GM19023 (cell line): Measurements from ENCODE around the gene SPATA25.
"Not testable (repeated sequence)": the region's sequence is repeated elsewhere in the genome, so short reads cannot be mapped to it uniquely, and the experiment has no call there.

Source experiments
- ATAC-seq: cut with Tn5 transposase; IDR thresholded peaks from one replicate; pipeline ENCODE4 v1.9.1; 2021; ENCODE audit warnings: mild to moderate bottlenecking, moderate library complexity; ENCODE audit not compliant: unreplicated experiment

The SPATA25 gene

DNA sequence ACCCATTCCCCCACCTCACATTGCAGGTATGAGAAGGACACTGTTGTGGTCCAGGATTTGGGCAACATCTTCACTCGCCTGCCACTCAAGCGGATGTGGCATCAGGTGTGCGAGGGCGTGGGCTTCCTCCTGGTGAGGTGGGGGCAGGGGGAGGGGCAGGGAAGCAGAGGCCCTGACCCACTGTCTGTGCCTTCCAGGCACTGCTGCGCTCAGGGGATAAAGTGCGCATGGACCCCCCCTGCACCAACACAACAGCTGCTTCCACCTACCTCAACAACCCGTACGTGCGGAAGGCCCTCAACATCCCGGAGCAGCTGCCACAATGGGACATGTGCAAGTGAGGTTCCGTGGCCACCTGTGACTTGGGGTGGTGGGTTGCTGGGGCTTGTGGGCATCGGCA, 7.4 kb upstream of the SPATA25 start:
- no peak for ATAC-seq

GRCh38 chr20:45893831-45894230, 6.4 kb upstream of the SPATA25 start:
- no peak for ATAC-seq

- no peak for ATAC-seq
These were observed 5.5 kb upstream of the SPATA25 start for GRCh38 chr20:45892828-45893500.

GRCh38 chr20:45892049-45892825, 4.8 kb upstream of the SPATA25 start:
- no peak for ATAC-seq

DNA sequence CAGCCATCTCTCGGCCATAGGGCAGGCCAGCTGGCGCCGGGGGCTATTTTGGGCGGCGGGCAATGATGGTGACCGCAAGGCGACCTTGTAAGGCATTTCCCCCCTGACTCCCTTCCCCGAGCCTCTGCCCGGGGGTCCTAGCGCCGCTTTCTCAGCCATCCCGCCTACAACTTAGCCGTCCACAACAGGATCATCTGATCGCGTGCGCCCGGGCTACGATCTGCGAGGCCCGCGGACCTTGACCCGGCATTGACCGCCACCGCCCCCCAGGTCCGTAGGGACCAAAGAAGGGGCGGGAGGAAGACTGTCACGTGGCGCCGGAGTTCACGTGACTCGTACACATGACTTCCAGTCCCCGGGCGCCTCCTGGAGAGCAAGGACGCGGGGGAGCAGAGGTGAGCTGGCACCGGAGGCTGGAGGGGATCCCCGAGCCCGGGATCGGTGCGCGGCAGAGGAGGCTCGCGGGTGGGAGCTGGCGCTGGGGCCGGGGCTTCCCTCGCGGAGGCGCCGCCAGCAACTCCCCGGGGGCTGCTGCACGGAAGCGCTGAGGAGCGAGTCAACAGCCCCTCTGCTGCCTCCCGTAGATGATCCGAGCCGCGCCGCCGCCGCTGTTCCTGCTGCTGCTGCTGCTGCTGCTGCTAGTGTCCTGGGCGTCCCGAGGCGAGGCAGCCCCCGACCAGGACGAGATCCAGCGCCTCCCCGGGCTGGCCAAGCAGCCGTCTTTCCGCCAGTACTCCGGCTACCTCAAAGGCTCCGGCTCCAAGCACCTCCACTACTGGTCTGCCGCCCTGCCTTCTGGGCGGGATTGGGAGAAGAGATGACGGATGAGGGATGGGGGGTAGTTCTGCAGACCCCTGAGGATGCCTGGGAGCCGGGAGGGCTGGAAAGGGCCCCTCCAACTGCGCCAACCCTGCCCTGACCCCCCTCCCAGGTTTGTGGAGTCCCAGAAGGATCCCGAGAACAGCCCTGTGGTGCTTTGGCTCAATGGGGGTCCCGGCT, 3.9 kb upstream of the SPATA25 start, which contains the start of the genes CTSA and NEURL2:
Gene CTSA (plus strand): TSS at position 351 of the 999 bp plus-strand sequence. CDS start 234 bp downstream, at position 585.
Gene NEURL2 (minus strand): TSS at position 224 of the 999 bp plus-strand sequence. CDS start 217 bp downstream, at position 7.
- ATAC-seq, result peak; percentile 76

DNA sequence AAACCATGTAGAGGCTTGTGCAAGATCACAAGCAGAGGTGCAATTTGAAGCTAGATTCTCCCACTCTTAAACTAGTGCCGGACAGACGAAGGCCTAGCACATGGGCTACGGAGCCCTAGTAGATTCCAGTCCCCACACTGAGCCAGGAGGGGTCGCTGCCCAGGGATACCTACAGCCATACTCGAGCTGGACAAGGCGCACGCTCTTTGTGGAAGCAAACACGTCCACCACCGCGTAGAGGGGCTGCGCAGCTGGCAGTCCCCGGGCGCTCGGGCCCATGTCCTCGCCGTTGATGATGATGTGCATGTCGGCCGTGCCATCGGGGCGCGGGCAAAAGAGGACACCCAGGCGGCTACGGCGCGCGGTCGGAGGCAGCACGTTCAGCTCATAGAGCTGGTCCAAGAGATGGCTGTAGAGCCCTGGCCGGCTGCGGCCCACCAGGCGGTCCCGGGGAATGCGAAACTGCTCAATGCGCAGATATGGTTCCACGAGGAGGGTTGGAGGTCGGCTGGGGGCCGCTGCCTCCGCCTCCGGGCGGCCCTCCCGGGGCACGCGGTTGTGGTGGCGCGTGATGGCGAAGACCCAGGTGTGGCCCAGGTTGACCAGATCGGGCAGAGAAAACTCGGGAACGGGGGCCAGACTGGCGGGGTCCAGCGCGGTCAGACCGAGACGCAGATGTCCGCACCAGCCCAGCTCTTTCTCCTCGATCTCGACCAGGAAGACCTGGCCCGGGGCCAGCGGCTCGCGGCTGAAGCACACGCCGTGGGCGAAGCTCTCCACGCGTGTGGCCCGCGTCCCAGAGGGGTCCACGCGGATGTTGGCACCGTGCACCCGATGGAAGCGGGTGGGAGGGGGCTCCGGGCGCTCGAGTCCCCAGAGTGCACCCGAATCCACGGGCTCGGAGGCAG, 2.9 kb upstream of the SPATA25 start:
- peak; percentile 19 for ATAC-seq

- ATAC-seq, result no peak
These were observed 1.3 kb upstream of the SPATA25 start for GRCh38 chr20:45888681-45889080.

DNA sequence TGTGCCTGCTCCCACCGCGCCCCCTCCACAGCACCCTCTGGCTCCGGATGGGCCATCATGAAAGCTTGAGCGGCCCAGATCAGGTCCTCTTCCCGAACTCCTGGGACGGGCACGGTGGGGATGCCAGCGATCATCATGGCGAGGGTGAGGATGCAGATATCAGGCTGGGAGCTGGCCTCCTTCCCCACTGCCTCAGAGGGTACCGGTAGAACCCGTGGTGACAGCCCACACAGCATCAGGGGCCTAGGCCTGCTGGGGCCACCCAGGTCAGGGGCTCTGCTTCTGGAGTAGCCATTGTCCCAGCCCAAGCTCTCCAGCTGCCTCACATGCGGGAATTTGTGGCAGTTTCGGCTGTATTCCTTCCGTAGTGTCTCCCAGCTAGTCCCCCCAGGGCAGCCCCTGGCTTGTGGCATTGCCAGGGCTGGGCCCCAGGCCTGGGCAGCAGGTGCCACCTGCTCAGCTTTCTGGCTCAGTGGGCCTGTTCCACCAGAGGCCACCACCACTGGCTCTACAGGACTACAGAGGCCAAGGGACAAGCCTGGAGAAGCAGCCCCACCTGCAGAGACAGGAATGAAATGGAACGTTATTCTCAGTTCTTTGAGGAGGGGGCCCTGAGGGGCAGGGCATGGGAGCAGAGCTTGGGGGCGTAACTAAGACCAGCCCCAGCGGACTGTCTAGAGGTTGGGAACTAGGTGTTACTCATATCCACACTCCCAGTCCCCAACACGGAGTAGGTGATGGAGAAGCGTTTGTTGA, 654 bp downstream of the SPATA25 start:
- no peak for ATAC-seq

- ATAC-seq, result no peak
These were observed 4.3 kb downstream of the SPATA25 start for GRCh38 chr20:45883100-45883469.

DNA sequence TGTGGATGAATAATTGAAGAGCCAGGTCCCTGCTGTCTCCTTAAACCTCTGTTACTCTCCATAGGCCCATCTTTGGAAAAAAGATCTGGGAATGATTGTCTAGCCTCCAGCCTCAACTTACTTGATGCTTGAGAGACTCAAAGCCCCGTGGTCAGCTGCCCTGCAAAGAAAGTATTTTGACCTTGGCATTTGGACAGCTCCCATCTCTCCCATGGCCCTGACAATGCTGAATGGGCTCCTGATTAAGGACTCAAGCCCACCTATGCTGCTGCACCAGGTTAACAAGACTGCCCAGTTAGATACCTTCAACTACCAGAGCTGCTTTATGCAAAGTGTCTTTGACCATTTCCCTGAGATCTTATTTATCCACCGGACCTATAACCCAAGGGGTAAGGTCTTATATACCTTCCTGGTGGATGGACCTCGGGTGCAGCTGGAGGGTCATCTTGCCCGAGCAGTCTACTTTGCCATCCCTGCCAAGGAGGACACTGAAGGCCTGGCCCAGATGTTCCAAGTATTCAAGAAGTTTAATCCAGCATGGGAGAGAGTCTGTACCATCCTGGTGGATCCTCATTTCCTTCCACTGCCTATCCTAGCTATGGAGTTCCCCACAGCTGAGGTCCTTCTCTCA, 4.8 kb downstream of the SPATA25 start:
- no peak for ATAC-seq

DNA sequence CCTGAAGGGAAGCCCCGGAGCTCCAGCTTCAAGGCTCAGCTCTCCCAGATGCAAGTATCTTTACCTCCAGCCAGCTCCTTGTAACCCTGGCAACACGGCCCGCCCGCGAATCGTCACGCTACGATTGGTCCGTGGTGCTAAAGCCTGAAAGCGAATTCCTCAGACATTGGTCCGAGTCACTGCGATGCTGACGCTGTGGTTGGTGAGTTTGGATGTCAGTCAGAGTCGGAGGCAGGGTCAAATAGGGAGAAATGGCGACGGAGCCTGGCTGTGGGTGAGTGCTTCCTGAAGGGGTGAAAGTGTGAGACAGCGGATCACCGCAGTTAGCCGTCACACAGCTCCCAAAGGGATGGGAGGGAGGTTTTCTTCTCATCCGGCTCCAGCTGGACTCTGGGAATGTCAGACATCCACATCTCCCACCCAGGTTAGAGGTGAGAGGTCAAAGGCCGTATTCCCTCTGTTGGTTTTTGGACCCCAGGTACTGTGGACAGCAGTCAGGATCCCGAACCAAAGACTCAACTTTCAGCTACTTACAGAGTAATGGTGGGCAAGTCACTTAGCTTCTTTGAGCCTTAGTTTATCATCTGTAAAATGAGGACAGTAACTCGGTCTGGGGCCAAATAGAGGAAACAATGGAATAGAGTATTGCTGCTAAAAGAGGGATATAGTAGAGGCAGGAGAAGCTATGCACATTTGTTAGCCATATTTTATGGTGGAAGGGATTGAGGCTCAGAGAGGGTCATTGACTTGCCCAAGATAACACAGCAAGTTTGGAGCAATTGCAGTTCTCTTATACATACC, 6.2 kb downstream of the SPATA25 start, which contains the start of gene ZSWIM1:
Gene ZSWIM1 (plus strand): TSS at position 240 of the 801 bp plus-strand sequence. CDS start 1,366 bp downstream, outside the sequence.
- peak; percentile 98 for ATAC-seq

- no peak for ATAC-seq
These were observed 9.2 kb downstream of the SPATA25 start for GRCh38 chr20:45878076-45878761.

DNA sequence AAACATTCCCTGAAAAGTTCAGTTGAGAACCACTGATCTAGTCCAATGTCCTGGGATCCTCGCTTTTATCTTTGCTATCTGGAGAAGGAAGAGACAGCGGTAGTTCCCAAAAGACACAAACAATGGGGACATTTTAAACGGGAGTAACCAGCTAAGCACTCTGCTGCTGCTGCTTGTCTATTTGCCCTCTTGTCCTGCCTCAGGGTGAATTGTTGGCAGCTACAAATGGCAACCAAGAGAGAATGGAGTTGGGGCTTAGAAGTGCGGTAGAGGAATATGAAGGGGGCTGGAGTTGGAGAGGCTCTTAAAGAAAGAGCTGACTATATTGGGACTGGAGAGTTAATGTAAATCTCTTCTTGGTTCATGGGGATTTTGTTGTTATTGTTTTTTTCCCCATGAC, 12.8 kb downstream of the SPATA25 start:
- no peak for ATAC-seq

DNA sequence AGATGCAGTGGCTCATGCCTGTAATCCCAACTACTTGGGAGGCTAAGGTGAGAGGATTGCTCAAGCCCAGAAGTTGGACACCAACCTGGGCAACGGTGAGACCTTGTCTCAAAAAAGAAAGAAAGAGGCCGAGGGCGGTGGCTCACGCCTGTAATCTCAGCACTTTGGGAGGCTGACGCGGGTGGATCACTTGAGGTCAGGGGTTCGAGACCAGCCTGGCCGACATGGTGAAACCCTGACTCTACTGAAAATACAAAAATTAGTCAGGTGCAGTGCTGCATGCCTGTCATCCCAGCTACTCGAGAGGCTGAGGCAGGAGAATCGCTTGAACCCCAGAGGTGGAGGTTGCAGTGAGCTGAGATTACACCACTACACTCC, 13.3 kb downstream of the SPATA25 start:
- ATAC-seq, result not testable (repeated sequence)

GRCh38 chr20:45873409-45874103, 13.9 kb downstream of the SPATA25 start:
- ATAC-seq, result no peak

DNA sequence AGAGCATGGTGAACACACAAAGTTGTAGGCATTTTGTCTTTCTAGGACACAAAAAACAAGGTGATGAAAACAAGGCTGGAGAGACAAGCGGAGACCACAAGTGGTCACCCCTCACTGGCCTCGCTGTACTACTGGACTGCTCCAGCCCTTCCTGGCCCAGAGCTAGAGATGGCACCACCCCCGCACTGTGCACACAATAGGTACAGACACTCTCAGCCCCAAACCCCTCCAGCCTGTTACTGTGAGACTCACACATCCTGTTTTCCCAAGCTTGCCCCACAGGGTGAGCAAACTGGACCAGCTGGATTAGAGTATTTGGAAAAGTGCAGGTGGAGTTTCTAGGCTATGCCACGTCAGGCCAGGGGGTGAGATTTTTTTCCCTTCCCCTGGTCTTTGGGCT, 14.8 kb downstream of the SPATA25 start:
- ATAC-seq, result no peak

DNA sequence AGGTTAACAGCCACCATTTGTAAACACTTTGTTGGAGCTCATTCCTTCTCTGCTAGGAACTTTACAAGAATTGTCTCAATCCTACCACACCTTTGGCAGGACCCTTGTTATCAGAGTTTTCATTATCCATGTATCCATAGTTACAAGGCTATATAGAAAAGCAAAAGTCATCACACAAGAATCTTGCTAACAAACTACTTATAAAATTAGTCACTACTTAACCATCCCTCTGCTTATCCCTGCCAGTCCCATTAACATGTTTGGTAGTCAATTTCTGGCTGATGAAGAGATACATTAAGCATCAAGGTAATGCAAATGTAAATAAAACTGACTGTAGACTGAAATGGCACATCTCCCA, 19.6 kb downstream of the SPATA25 start:
- no peak for ATAC-seq
